Kidney (tissue), 14 donors: ENCODE results near the gene SBK2. TPM values are rescaled to one million over a fixed set of nuclear protein-coding genes. Genes with fewer than 3 reads are reported as not detected.

Source experiments
- DNase-seq, 5 donors: peaks; one replicate each; pipeline ENCODE4 v3.0.0-alpha.2; 2013 to 2020
- FAIRE-seq: peaks from 2 replicates; lab custom pipeline; 2012; peaks lifted over from hg19 to GRCh38; lab: Jason Lieb, UNC
- H3K27ac ChIP-seq, 2 donors: one replicate each; pipeline ENCODE4 v1.7.0; 2013; ENCODE audit warnings: low read depth in 2 of 2, low read length in 2 of 2, inconsistent platforms in 1 of 2
- H3K27me3 ChIP-seq: one replicate; pipeline ENCODE4 v1.7.1; 2013; ENCODE audit warnings: low read length, inconsistent platforms; ENCODE audit not compliant: control insufficient read depth, insufficient read depth
- H3K36me3 ChIP-seq, 3 donors: one replicate each; pipeline versions ENCODE4 v1.7.0 to v1.7.1; 2013; ENCODE audit warnings: low read length in 3 of 3, control low read depth in 1 of 3, inconsistent platforms in 1 of 3; ENCODE audit not compliant: insufficient read depth in 3 of 3, control insufficient read depth in 2 of 3
- H3K4me1 ChIP-seq, 3 donors: one replicate each; pipeline versions ENCODE4 v1.7.0 to v1.7.1; 2013; ENCODE audit warnings: low read length in 3 of 3, inconsistent platforms in 1 of 3, low read depth in 1 of 3; ENCODE audit not compliant: control insufficient read depth in 2 of 3, insufficient read depth in 2 of 3
- H3K4me3 ChIP-seq, 3 donors: one replicate each; pipeline versions ENCODE4 v1.7.0 to v1.8.1; 2013; ENCODE audit warnings: low read length in 3 of 3, control low read depth in 1 of 3, inconsistent platforms in 1 of 3
- H3K9ac ChIP-seq, 3 donors: one replicate each; pipeline versions ENCODE4 v1.7.0 to v1.7.1; 2013; ENCODE audit warnings: low read length in 3 of 3, control low read depth in 1 of 3, inconsistent platforms in 1 of 3
- H3K9me3 ChIP-seq, 3 donors: one replicate each; pipeline versions ENCODE4 v1.7.0 to v1.7.1; 2013; ENCODE audit warnings: low read length in 3 of 3, control low read depth in 1 of 3, inconsistent platforms in 1 of 3; ENCODE audit not compliant: control insufficient read depth in 2 of 3, insufficient read depth in 1 of 3
- CTCF ChIP-seq: IDR thresholded peaks from 3 replicates; pipeline ENCODE4 v1.5.1; 2012; ENCODE audit warnings: mild to moderate bottlenecking, moderate library complexity, borderline replicate concordance; ENCODE audit not compliant: insufficient read depth; ENCODE audit errors: extremely low read depth
- intact Hi-C: fragments of 100-400 bp; cut with DNase I; formaldehyde crosslinking; loops from one replicate; pipeline ENCODE4 v1.11.1; 2022
- polyA plus RNA-seq: library from polyadenylated mRNA; stranded (reverse); fragments of 350-450 nt; fragmentation: Illumina TruSeq; extraction: RNeasy Lipid Tissue Mini Kit (QIAGEN cat#74804); gene quantifications from one replicate; pipeline ENCODE4 v1.2.3, GENCODE V29; 2014; ENCODE audit warnings: low read depth, low replicate concordance; ENCODE audit not compliant: insufficient read depth
- total RNA-seq: library from RNA; stranded (reverse); fragmentation: NEBNext Ultra II Directional; extraction: Animal tissue kit (Norgen Biotek cat#: 25700); gene quantifications from one replicate; pipeline ENCODE4 v1.2.1, GENCODE V29; 2021
- donor health status: control.
- donor health status: control.
- donor health status: control.
- donor health status: control.
- donor health status: control.
- donor health status: DM: yes; HTN: yes; CAD: no.
- donor health status: Normal renal cell carcinoma (clear cell type).

The SBK2 gene
- total and polyA plus RNA-seq, 2 donors from 2014 or later: not detected

- no peaks in the 10 kb centered on the region for H3K4me1 ChIP-seq
- H3K27ac ChIP-seq: peak overlapping the region; percentile 32 to 68
- no peaks in the 10 kb centered on the region for H3K9me3 ChIP-seq
- H3K4me3 ChIP-seq: peak overlapping the region; percentile 20 to 39 (median 33)
- H3K9ac ChIP-seq: no peak overlapping the region
- intact Hi-C loops: no loop called here
- H3K36me3 ChIP-seq: no peaks in the 10 kb centered on the region
- no peaks in the 10 kb centered on the region for H3K27me3 ChIP-seq
- DNase-seq (peak in 1 of 5 donors; percentile 90), FAIRE-seq (no peak)
- no peak for TF ChIP-seq CTCF
Measured at GRCh38 chr19:55494172-55494761, 42.7 kb downstream of the SBK2 start.

- H3K36me3 ChIP-seq: no peaks in the 10 kb centered on the region
- DNase-seq: peak in 1 of 5 donors; percentile 82
- H3K9ac ChIP-seq: no peak overlapping the region
- H3K9me3 ChIP-seq: no peaks in the 10 kb centered on the region
- FAIRE-seq: no peak
- H3K4me3 ChIP-seq: peak overlapping the region in 1 of 3 donors; percentile 39
- H3K4me1 ChIP-seq: no peaks in the 10 kb centered on the region
- no peak for TF ChIP-seq CTCF
- intact Hi-C loops: no loop called here
- H3K27me3 ChIP-seq: no peaks in the 10 kb centered on the region
- H3K27ac ChIP-seq: peak overlapping the region; percentile 57 to 68
Measured at GRCh38 chr19:55493645-55494171, 43.2 kb downstream of the SBK2 start.

- FAIRE-seq (no peak), DNase-seq (peak in 1 of 5 donors; percentile 62)
- no peaks in the 10 kb centered on the region for H3K36me3 ChIP-seq
- no peak overlapping the region for H3K4me3 ChIP-seq
- TF ChIP-seq CTCF: no peak
- intact Hi-C loops: no loop called here
- no peak overlapping the region for H3K9ac ChIP-seq
- H3K4me1 ChIP-seq: no peaks in the 10 kb centered on the region
- no peaks in the 10 kb centered on the region for H3K9me3 ChIP-seq
- peak overlapping the region; percentile 57 to 60 for H3K27ac ChIP-seq
- no peaks in the 10 kb centered on the region for H3K27me3 ChIP-seq
Measured at GRCh38 chr19:55493052-55493644, 43.8 kb downstream of the SBK2 start.
